ENCODE data around the gene LRRC8E.
"Not testable (repeated sequence)": the region's sequence is repeated elsewhere in the genome, so short reads cannot be mapped to it uniquely, and the experiment has no call there.

The LRRC8E gene

DNA sequence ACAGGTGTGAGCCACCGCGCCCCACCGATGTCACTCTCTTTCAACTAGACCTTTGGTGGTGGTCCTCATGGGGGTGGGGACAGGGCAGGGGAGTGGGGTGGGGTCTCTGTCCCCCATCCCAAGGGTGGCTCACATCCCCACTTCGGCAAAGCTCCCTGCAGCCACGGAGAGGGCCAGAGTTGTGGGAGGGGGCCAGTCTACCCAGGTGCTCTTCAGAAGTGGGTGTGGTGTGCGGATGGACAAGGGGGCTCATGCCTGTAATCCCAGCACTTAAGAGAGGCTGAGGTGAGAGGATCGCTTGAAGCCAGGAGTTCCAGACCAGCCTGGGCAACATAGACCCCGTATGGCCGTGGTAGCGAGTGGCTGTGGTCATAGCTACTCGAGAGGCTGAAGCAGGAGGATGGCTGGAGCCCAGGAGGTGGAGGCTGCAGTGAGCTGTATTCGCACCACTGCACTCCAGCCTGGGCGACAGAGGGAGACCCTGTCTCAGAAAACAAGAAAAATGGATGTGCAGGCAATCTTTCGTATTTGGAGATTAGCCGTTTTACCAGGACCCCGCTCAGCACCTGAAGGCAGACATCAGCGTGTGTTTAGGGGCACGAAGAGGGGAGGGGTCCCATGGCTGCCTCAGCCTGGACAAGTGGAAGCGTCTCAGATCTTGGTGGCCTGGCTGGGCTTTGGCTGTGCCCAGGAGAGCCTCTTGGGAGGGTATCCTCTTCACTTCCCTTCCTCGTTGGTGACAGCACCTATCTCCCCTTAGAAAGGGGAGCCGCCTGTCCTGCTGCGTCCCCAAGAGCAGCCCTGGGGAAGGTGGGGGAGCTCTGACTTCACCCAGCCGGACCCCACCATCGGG is 27.2 kb downstream of the LRRC8E start:
- Mint-ChIP-seq H3K27ac (no peak overlapping the region), H3K4me1 (peaks cover 22% of the 10 kb centered on the region), H3K4me3 (peak overlapping the region; percentile 57), H3K9me3 (no peaks in the 10 kb centered on the region), H3K27me3 (peaks cover 16% of the 10 kb centered on the region), H3K36me3 (peaks cover 12% of the 10 kb centered on the region)

GRCh38 chr19:7916103-7916954 is 28.0 kb downstream of the LRRC8E start:
- H3K4me1 Mint-ChIP-seq, result peaks cover 29% of the 10 kb centered on the region
- H3K4me3 Mint-ChIP-seq, result peak overlapping the region; percentile 57
- H3K36me3 Mint-ChIP-seq, result peaks cover 8% of the 10 kb centered on the region
- peaks cover 16% of the 10 kb centered on the region for H3K27me3 Mint-ChIP-seq
- no peaks in the 10 kb centered on the region for H3K9me3 Mint-ChIP-seq
- no peak overlapping the region for H3K27ac Mint-ChIP-seq

DNA sequence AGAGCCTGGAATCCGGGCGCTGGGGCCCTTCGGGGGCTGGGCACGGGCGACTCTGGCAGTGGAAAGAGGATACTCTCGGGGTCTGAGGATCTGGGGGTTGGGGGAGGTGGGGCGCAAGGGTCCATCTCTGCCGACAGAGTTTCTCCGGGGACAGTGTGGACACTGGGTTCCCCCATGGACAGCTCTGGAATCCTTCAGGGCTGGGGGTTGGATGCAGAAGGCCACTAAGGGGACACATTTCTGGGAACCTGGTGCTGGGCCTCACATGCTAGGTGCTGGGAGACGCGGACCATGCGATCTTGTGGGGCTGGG is 28.6 kb downstream of the LRRC8E start:
- H3K27ac Mint-ChIP-seq, result no peak overlapping the region

GRCh38 chr19:7917267-7918061 is 29.2 kb downstream of the LRRC8E start:
- Mint-ChIP-seq H3K4me1 (peaks cover 35% of the 10 kb centered on the region), H3K9me3 (no peaks in the 10 kb centered on the region), H3K4me3 (peak overlapping the region; percentile 79), H3K27ac (no peak overlapping the region), H3K27me3 (peaks cover 16% of the 10 kb centered on the region), H3K36me3 (peaks cover 4% of the 10 kb centered on the region)

More for the DNA sequence above, 28.6 kb downstream of the LRRC8E start:
- peak overlapping the region; percentile 79 for H3K4me3 Mint-ChIP-seq
- peaks cover 6% of the 10 kb centered on the region for H3K36me3 Mint-ChIP-seq
- peaks cover 16% of the 10 kb centered on the region for H3K27me3 Mint-ChIP-seq
- H3K9me3 Mint-ChIP-seq, result no peaks in the 10 kb centered on the region
- H3K4me1 Mint-ChIP-seq, result peaks cover 31% of the 10 kb centered on the region

GRCh38 chr19:7918062-7918614 is 29.8 kb downstream of the LRRC8E start:
- not testable (repeated sequence) for H3K9me3 Mint-ChIP-seq, H3K27ac Mint-ChIP-seq, H3K36me3 Mint-ChIP-seq
- Mint-ChIP-seq H3K4me3 (peak overlapping the region; percentile 49), H3K27me3 (peaks cover 16% of the 10 kb centered on the region), H3K4me1 (peaks cover 35% of the 10 kb centered on the region)

DNA sequence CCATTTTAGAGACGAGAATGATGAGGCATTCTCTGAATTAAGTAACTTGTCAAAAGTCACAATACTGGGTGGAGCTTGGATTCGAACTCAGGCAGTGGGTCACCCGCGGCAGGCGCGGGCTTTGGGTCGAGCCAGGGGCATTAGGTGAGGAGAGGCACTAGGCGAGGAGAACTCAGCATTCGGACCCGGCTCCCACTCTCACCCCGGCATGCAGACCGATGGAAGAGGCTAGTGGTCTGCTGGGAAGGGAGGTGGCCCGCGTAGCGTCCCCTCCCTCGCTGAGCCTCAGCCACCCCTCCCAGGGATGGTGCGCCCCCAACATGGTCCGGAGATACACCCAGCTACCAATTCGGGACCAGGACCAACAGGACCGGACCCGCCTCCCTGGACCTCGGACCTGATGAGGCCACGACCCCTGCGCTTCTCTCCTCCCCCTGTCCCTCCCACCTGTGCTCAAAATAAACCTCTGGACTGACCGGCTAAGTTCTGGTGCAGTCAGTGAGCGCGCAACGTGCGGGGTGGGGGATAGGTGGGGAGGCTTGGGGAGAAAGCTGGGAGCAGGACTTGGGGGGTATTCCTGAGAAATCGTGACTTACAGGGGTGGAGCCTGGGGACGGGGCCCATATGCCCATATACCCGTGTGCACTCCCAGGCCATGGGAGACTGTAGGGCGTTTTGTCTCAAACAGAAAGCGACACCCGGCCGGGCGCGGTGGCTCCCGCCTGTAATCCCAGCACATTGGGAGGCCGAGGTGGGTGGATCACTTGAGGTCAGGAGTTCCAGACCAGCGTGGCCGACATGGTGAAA is 30.5 kb downstream of the LRRC8E start:
- Mint-ChIP-seq H3K9me3 (no peaks in the 10 kb centered on the region), H3K27me3 (peaks cover 16% of the 10 kb centered on the region), H3K4me3 (peak overlapping the region; percentile 49), H3K36me3 (no peaks in the 10 kb centered on the region), H3K4me1 (peaks cover 35% of the 10 kb centered on the region), H3K27ac (no peak overlapping the region)

DNA sequence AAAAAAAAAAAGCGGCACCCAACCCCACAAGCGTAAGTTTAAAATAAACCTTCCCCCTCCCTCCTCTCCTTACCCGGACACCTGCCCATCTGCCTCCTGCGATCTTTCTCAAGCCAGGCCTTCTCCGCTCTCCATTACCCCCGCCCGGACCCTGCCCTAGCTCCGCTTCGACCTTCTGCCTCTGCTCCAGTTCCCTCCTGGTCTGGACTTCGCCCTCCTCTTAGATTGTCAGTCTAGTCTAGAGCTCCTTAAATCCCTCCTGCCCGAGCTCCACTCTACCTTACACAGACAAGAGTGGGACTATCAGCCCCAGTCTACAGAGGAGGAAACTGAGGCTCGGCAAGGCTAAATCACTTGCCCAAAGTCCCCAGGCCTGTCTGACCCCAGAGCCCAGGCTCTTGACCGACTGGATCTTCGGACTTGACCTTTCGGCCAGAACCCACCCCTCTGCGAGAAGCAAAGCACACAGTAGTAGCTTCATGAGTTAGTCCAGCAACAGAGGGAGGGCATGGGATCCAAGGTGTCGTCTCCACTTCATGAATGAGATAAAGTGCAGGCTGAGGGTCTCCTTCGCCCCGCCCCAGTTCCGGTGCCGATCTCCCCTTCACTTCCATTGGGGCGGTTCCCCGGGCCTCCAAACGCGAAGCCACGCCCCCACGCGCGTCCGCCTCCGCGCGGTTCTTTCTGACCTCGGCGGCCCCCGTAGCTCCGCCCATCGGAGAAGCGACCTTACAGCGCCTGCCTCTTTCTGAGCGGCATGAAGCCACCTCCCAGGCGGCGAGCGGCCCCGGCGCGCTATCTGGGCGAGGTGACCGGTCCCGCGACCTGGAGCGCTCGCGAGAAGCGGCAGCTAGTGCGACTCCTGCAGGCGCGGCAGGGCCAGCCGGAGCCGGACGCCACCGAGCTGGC is 31.6 kb downstream of the LRRC8E start, which contains the start of gene SNAPC2:
TSS of gene SNAPC2 (plus strand) at position 729 of the 909 bp plus-strand sequence. CDS start at position 758, 29 bp downstream.
- Mint-ChIP-seq H3K4me1 (peaks cover 35% of the 10 kb centered on the region), H3K4me3 (peak within 1 kb of the TSS; percentile 89), H3K27ac (peak within 1 kb of the TSS; percentile 66)

GRCh38 chr19:7920519-7921301 is 32.4 kb downstream of the LRRC8E start:
- H3K4me3 Mint-ChIP-seq, result peak overlapping the region; percentile 89
- H3K9me3 Mint-ChIP-seq, result no peaks in the 10 kb centered on the region
- peaks cover 11% of the 10 kb centered on the region for H3K27me3 Mint-ChIP-seq
- H3K4me1 Mint-ChIP-seq, result peaks cover 35% of the 10 kb centered on the region
- no peaks in the 10 kb centered on the region for H3K36me3 Mint-ChIP-seq
- H3K27ac Mint-ChIP-seq, result peak overlapping the region; percentile 66

More for the DNA sequence above, 31.6 kb downstream of the LRRC8E start, which contains the start of gene SNAPC2:
- no peaks in the 10 kb centered on the region for H3K36me3 Mint-ChIP-seq
- H3K9me3 Mint-ChIP-seq, result no peaks in the 10 kb centered on the region
- H3K27me3 Mint-ChIP-seq, result peaks cover 15% of the 10 kb centered on the region

- H3K9me3 Mint-ChIP-seq, result no peaks in the 10 kb centered on the region
- peaks cover 37% of the 10 kb centered on the region for H3K4me1 Mint-ChIP-seq
- peaks cover 8% of the 10 kb centered on the region for H3K27me3 Mint-ChIP-seq
Observed at GRCh38 chr19:7921302-7921966, 33.1 kb downstream of the LRRC8E start.

GRCh38 chr19:7921967-7922835 is 33.9 kb downstream of the LRRC8E start:
- Mint-ChIP-seq H3K4me1 (peaks cover 36% of the 10 kb centered on the region), H3K27me3 (peaks cover 8% of the 10 kb centered on the region), H3K27ac (no peak overlapping the region), H3K4me3 (peak overlapping the region; percentile 8), H3K9me3 (no peaks in the 10 kb centered on the region), H3K36me3 (no peaks in the 10 kb centered on the region)

More at GRCh38 chr19:7921302-7921966, 33.1 kb downstream of the LRRC8E start:
- H3K4me3 Mint-ChIP-seq, result peak overlapping the region; percentile 89
- peak overlapping the region; percentile 66 for H3K27ac Mint-ChIP-seq
- no peaks in the 10 kb centered on the region for H3K36me3 Mint-ChIP-seq

GRCh38 chr19:7922836-7923195 is 34.5 kb downstream of the LRRC8E start:
- no peaks in the 10 kb centered on the region for H3K9me3 Mint-ChIP-seq
- H3K4me1 Mint-ChIP-seq, result peaks cover 35% of the 10 kb centered on the region
- no peak overlapping the region for H3K27ac Mint-ChIP-seq
- H3K4me3 Mint-ChIP-seq, result no peak overlapping the region
- peaks cover 8% of the 10 kb centered on the region for H3K27me3 Mint-ChIP-seq
- H3K36me3 Mint-ChIP-seq, result no peaks in the 10 kb centered on the region
